Neuron (in vitro differentiated cells): ENCODE data around the gene AATK.
A peak's percentile ranks its signal among the peaks of the same experiment; 100 is the strongest.

Experiments used
- H2AFZ ChIP-seq: one replicate; pipeline ENCODE4 v1.6.1; 2013; ENCODE audit warnings: low read depth, mild to moderate bottlenecking, inconsistent platforms, low read length, moderate library complexity
- H3K27me3 ChIP-seq: one replicate; pipeline ENCODE4 v1.6.1; 2013; ENCODE audit warnings: low read length; ENCODE audit not compliant: insufficient read depth
- H3K36me3 ChIP-seq: one replicate; pipeline ENCODE4 v1.6.1; 2013; ENCODE audit warnings: low read length; ENCODE audit not compliant: insufficient read depth
- H3K4me1 ChIP-seq: one replicate; pipeline ENCODE4 v1.6.1; 2013; ENCODE audit warnings: low read length; ENCODE audit not compliant: insufficient read depth
- H3K4me3 ChIP-seq: 2 replicates; pipeline ENCODE4 v1.5.1; 2013; ENCODE audit warnings: mild to moderate bottlenecking, low read length, moderate library complexity
- H3K9me3 ChIP-seq: one replicate; pipeline ENCODE4 v1.6.1; 2013; ENCODE audit warnings: low read length

AATK gene

GRCh38 chr17:81102869-81103268 is 63.2 kb downstream of the AATK start:
- Histone ChIP-seq H3K27me3 (no peaks in the 10 kb centered on the region), H3K9me3 (no peaks in the 10 kb centered on the region), H3K4me3 (no peak overlapping the region), H3K4me1 (peaks cover 14% of the 10 kb centered on the region), H2AFZ (no peak overlapping the region), H3K36me3 (peaks cover 49% of the 10 kb centered on the region)

GRCh38 chr17:81102352-81102751 is 63.7 kb downstream of the AATK start:
- no peak overlapping the region for H3K4me3 ChIP-seq
- no peaks in the 10 kb centered on the region for H3K9me3 ChIP-seq
- H3K27me3 ChIP-seq, result no peaks in the 10 kb centered on the region
- peaks cover 47% of the 10 kb centered on the region for H3K36me3 ChIP-seq
- no peak overlapping the region for H2AFZ ChIP-seq
- H3K4me1 ChIP-seq, result peaks cover 19% of the 10 kb centered on the region

GRCh38 chr17:81101614-81102306 is 64.3 kb downstream of the AATK start:
- Histone ChIP-seq H3K36me3 (peaks cover 43% of the 10 kb centered on the region), H3K4me1 (peaks cover 25% of the 10 kb centered on the region), H3K4me3 (no peak overlapping the region), H2AFZ (no peak overlapping the region), H3K9me3 (no peaks in the 10 kb centered on the region), H3K27me3 (no peaks in the 10 kb centered on the region)

GRCh38 chr17:81100668-81101067 is 65.4 kb downstream of the AATK start:
- Histone ChIP-seq H3K4me1 (peaks cover 36% of the 10 kb centered on the region), H3K4me3 (no peak overlapping the region), H3K9me3 (no peaks in the 10 kb centered on the region), H2AFZ (no peak overlapping the region), H3K36me3 (peaks cover 39% of the 10 kb centered on the region), H3K27me3 (no peaks in the 10 kb centered on the region)

GRCh38 chr17:81099888-81100287 is 66.1 kb downstream of the AATK start:
- Histone ChIP-seq H3K4me1 (peaks cover 42% of the 10 kb centered on the region), H3K9me3 (no peaks in the 10 kb centered on the region), H2AFZ (no peak overlapping the region), H3K4me3 (no peak overlapping the region), H3K27me3 (no peaks in the 10 kb centered on the region), H3K36me3 (peaks cover 34% of the 10 kb centered on the region)

- H3K36me3 ChIP-seq, result peaks cover 16% of the 10 kb centered on the region
- H3K4me1 ChIP-seq, result peaks cover 59% of the 10 kb centered on the region
- H3K9me3 ChIP-seq, result no peaks in the 10 kb centered on the region
- no peaks in the 10 kb centered on the region for H3K27me3 ChIP-seq
- H2AFZ ChIP-seq, result no peak overlapping the region
- H3K4me3 ChIP-seq, result no peak overlapping the region
These were observed 68.1 kb downstream of the AATK start for GRCh38 chr17:81097943-81098308.

- H3K27me3 ChIP-seq, result no peaks in the 10 kb centered on the region
- H3K9me3 ChIP-seq, result no peaks in the 10 kb centered on the region
- H2AFZ ChIP-seq, result no peak overlapping the region
- H3K4me3 ChIP-seq, result no peak overlapping the region
- H3K4me1 ChIP-seq, result peaks cover 65% of the 10 kb centered on the region
- peaks cover 16% of the 10 kb centered on the region for H3K36me3 ChIP-seq
These were observed 68.7 kb downstream of the AATK start for GRCh38 chr17:81097134-81097942.

- peaks cover 71% of the 10 kb centered on the region for H3K4me1 ChIP-seq
- H3K36me3 ChIP-seq, result peaks cover 16% of the 10 kb centered on the region
- H2AFZ ChIP-seq, result no peak overlapping the region
- H3K4me3 ChIP-seq, result no peak overlapping the region
- H3K9me3 ChIP-seq, result no peaks in the 10 kb centered on the region
- H3K27me3 ChIP-seq, result no peaks in the 10 kb centered on the region
These were observed 69.3 kb downstream of the AATK start for GRCh38 chr17:81096741-81097133.

- Histone ChIP-seq H3K36me3 (peaks cover 4% of the 10 kb centered on the region), H2AFZ (no peak overlapping the region), H3K4me1 (peaks cover 74% of the 10 kb centered on the region), H3K9me3 (no peaks in the 10 kb centered on the region), H3K27me3 (no peaks in the 10 kb centered on the region), H3K4me3 (peak overlapping the region; percentile 14)
These were observed 70.6 kb downstream of the AATK start for GRCh38 chr17:81095383-81095762.

GRCh38 chr17:81094509-81095382 is 71.3 kb downstream of the AATK start:
- peaks cover 74% of the 10 kb centered on the region for H3K4me1 ChIP-seq
- peak overlapping the region; percentile 14 for H3K4me3 ChIP-seq
- no peaks in the 10 kb centered on the region for H3K9me3 ChIP-seq
- no peaks in the 10 kb centered on the region for H3K27me3 ChIP-seq
- no peaks in the 10 kb centered on the region for H3K36me3 ChIP-seq
- no peak overlapping the region for H2AFZ ChIP-seq

GRCh38 chr17:81093619-81094508 is 72.2 kb downstream of the AATK start:
- Histone ChIP-seq H3K9me3 (no peaks in the 10 kb centered on the region), H3K36me3 (peaks cover 4% of the 10 kb centered on the region), H3K4me3 (no peak overlapping the region), H3K27me3 (no peaks in the 10 kb centered on the region), H3K4me1 (peaks cover 70% of the 10 kb centered on the region), H2AFZ (no peak overlapping the region)

GRCh38 chr17:81092518-81093095 is 73.4 kb downstream of the AATK start:
- no peaks in the 10 kb centered on the region for H3K27me3 ChIP-seq
- peaks cover 64% of the 10 kb centered on the region for H3K4me1 ChIP-seq
- no peak overlapping the region for H2AFZ ChIP-seq
- H3K9me3 ChIP-seq, result no peaks in the 10 kb centered on the region
- peaks cover 16% of the 10 kb centered on the region for H3K36me3 ChIP-seq
- H3K4me3 ChIP-seq, result no peak overlapping the region
